ENCODE measurements around the gene TLE4. TPM values are rescaled to one million over a fixed set of nuclear protein-coding genes. Genes with fewer than 3 reads are reported as not detected.

The TLE4 gene
- total and polyA plus RNA-seq, 2 experiments from 2014 or later: 29.6 to 38.4 TPM

DNA sequence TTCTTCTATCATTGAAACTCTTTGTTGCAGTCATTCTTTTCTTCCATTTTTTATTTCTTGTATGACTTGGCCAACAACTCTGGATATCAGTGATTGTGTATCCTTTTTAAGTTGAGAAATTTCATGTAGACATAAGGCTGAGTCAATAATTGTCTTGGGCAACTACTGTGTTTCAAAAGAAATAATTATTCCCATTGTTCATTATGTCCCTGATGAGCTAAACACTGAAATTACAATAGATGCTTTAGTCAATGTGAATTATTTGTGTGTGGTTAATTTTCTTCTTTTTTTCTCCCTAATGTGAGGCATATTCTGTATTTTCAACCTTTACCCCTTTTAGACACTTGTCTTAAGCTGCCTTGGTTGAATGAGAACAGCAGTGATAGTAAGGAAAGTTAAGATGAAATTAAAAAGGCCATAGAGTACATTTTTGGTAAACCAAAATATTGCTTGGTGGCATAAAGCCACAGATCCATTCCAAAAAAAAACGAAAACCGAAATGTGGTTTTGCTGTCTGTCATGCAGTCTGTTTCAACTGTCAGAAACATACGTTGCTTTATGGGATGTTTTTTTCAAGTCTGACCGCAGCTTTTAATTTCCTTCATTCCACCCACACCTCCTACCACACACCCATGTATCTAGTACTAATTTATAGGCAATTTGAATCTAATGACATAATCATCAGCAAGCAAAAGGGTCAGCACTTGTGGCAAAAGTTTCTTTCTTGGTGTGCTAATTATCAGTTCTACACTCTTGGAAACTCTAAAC lies 21.1 kb downstream of the TLE4 start:
- H3K9me2 ChIP-seq (replicated peaks; ENCODE audit: insufficient read depth): no peaks in the 10 kb centered on the region
- no peak overlapping the region for H3K27ac ChIP-seq
- 86% methylated on average over 4 of the region's 4 CpGs for WGBS (ENCODE audit: low lambda C conversion rate, missing lambda C conversion rate)
- no peak overlapping the region for H3K4me3 ChIP-seq
- no peaks in the 10 kb centered on the region for H3K9me3 ChIP-seq (ENCODE audit: low read depth)
- TF ChIP-seq EZH2 (IDR thresholded peaks at IDR 0.05; ENCODE audit: borderline replicate concordance) (no peak), EZH2phosphoT487 (IDR thresholded peaks at IDR 0.05; ENCODE audit: low read depth, severe bottlenecking, unreplicated experiment) (no peak)
- TF ChIP-seq, protein P1, sequence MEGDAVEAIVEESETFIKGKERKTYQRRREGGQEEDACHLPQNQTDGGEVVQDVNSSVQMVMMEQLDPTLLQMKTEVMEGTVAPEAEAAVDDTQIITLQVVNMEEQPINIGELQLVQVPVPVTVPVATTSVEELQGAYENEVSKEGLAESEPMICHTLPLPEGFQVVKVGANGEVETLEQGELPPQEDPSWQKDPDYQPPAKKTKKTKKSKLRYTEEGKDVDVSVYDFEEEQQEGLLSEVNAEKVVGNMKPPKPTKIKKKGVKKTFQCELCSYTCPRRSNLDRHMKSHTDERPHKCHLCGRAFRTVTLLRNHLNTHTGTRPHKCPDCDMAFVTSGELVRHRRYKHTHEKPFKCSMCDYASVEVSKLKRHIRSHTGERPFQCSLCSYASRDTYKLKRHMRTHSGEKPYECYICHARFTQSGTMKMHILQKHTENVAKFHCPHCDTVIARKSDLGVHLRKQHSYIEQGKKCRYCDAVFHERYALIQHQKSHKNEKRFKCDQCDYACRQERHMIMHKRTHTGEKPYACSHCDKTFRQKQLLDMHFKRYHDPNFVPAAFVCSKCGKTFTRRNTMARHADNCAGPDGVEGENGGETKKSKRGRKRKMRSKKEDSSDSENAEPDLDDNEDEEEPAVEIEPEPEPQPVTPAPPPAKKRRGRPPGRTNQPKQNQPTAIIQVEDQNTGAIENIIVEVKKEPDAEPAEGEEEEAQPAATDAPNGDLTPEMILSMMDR (IDR thresholded peaks at IDR 0.05; ENCODE audit: poor library complexity): no peak
- H3K4me2 ChIP-seq: no peak overlapping the region
- DNase-seq (ENCODE audit: low spot score): no peak
- no peak overlapping the region for H2AFZ ChIP-seq
- peaks cover 79% of the 10 kb centered on the region for H3K79me2 ChIP-seq
- no peaks in the 10 kb centered on the region for H3K36me3 ChIP-seq (replicated peaks; ENCODE audit: insufficient read depth, low read depth)
- H4K20me1 ChIP-seq (ENCODE audit: insufficient read depth, poor library complexity, severe bottlenecking): no peaks in the 10 kb centered on the region
- no peaks in the 10 kb centered on the region for H3K27me3 ChIP-seq
- no peaks in the 10 kb centered on the region for H3K4me1 ChIP-seq (ENCODE audit: insufficient read depth)

DNA sequence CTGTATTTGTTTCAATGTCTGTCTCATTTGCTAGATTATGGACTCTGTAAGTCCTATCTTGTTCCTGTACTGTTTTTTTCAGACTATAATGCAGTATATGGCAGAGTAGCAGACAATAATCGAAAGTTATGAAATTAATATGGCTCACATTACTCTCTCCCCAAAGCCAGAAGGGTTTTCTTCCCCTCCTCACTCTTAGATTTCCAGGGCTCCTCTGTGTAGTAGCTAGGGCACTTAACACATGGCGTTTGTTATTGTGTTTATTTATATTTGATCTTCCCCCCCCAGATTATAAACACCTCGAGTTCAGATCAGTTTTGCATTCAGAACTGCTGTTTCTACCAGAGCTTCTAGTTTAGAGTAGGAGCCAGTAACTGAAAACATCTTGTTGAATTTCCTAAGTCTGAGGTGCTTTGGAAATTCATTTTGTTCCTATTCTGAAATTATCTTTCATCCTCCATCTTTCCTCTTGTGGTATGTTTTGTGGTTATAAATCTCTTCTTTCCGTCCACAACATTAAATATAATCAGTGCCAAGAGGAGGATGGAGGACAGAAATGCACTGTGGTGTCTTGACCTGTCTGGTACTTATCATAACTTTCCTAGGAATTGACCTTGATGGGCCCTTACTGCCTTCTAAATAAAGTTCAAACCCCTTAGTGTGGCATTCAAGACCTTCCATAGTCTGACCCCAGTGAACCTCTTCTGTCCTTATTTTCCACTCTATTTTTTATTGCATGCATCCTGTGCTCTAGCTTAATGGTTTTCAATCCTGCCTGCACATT lies 27.0 kb downstream of the TLE4 start:
- Histone ChIP-seq H3K4me1 (ENCODE audit: insufficient read depth) (no peaks in the 10 kb centered on the region), H3K27me3 (no peaks in the 10 kb centered on the region), H3K36me3 (replicated peaks; ENCODE audit: insufficient read depth, low read depth) (no peaks in the 10 kb centered on the region), H3K9me2 (replicated peaks; ENCODE audit: insufficient read depth) (no peaks in the 10 kb centered on the region), H3K4me2 (no peak overlapping the region), H2AFZ (no peak overlapping the region), H3K9me3 (ENCODE audit: low read depth) (no peaks in the 10 kb centered on the region), H3K27ac (no peak overlapping the region), H3K79me2 (peaks cover 57% of the 10 kb centered on the region), H3K4me3 (no peak overlapping the region), H4K20me1 (ENCODE audit: insufficient read depth, poor library complexity, severe bottlenecking) (no peaks in the 10 kb centered on the region)
- DNase-seq (ENCODE audit: low spot score): no peak
- TF ChIP-seq, protein P1 (IDR thresholded peaks at IDR 0.05; ENCODE audit: poor library complexity): no peak
- TF ChIP-seq EZH2 (IDR thresholded peaks at IDR 0.05; ENCODE audit: borderline replicate concordance) (no peak), EZH2phosphoT487 (IDR thresholded peaks at IDR 0.05; ENCODE audit: low read depth, severe bottlenecking, unreplicated experiment) (no peak)
- WGBS (ENCODE audit: low lambda C conversion rate, missing lambda C conversion rate): 77% methylated on average over 4 of the region's 4 CpGs

DNA sequence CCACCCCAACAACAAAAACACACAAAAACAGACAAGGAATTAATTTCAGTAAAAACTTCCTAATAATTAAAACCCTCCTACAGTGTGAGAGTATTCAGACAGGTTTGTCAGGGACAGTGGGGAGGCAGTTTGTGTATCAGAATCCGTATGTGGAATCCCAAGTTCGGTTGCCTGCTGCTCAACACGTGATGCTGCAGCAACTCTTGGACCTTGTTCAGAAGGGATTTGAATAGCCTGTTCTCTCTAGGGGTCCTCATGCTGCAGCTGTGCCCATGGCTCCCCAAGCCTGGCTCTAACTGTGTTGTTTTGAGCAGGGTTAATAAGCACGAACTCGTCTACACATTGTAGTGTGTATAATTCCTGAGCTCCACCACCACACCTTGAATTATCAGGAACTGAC lies 28.7 kb downstream of the TLE4 start:
- peaks cover 41% of the 10 kb centered on the region for H3K79me2 ChIP-seq

More for the DNA sequence above, 28.7 kb downstream of the TLE4 start:
- Histone ChIP-seq H4K20me1 (ENCODE audit: insufficient read depth, poor library complexity, severe bottlenecking) (no peaks in the 10 kb centered on the region), H3K27ac (no peak overlapping the region), H2AFZ (no peak overlapping the region), H3K27me3 (no peaks in the 10 kb centered on the region), H3K36me3 (replicated peaks; ENCODE audit: insufficient read depth, low read depth) (no peaks in the 10 kb centered on the region), H3K4me1 (ENCODE audit: insufficient read depth) (no peaks in the 10 kb centered on the region), H3K4me2 (no peak overlapping the region), H3K9me2 (replicated peaks; ENCODE audit: insufficient read depth) (no peaks in the 10 kb centered on the region), H3K9me3 (ENCODE audit: low read depth) (no peaks in the 10 kb centered on the region), H3K4me3 (no peak overlapping the region)
- TF ChIP-seq, protein P1 (IDR thresholded peaks at IDR 0.05; ENCODE audit: poor library complexity): no peak
- TF ChIP-seq EZH2phosphoT487 (IDR thresholded peaks at IDR 0.05; ENCODE audit: low read depth, severe bottlenecking, unreplicated experiment) (no peak), EZH2 (IDR thresholded peaks at IDR 0.05; ENCODE audit: borderline replicate concordance) (no peak)
- 96% methylated on average over 5 of the region's 5 CpGs for WGBS (ENCODE audit: low lambda C conversion rate, missing lambda C conversion rate)
- DNase-seq (ENCODE audit: low spot score): no peak
